HepG2 (cell line): ENCODE results near the gene ZCCHC3. TPM values are rescaled to one million over a fixed set of nuclear protein-coding genes. Genes with fewer than 3 reads are reported as not detected.

Source experiments
- FOXP1 ChIP-seq, 2 experiments: fragments of 450-650 bp in 1 of 2; IDR thresholded peaks; 2 replicates each; pipeline ENCODE4 v1.6.1; 2017 to 2018; ENCODE audit warnings: antibody characterized with exemption in 1 of 2
- HDAC6 ChIP-seq: fragments of 200-600 bp; sonication (generic); IDR thresholded peaks from 2 replicates; pipeline ENCODE4 v1.7.0; 2017; ENCODE audit warnings: mild to moderate bottlenecking, antibody characterized with exemption, low read length, low read depth
- KAT2B ChIP-seq: fragments of 150-350 bp; IDR thresholded peaks from 2 replicates; pipeline ENCODE4 v1.6.1; 2014; ENCODE audit warnings: low read depth, low read length, borderline replicate concordance
- KAT7 ChIP-seq: IDR thresholded peaks from 2 replicates; pipeline ENCODE4 v1.6.1; 2018; ENCODE audit warnings: borderline replicate concordance, missing compliant biosample characterization
- NR1H2 ChIP-seq: sonication (generic); formaldehyde crosslinking; IDR thresholded peaks from 2 replicates; pipeline ENCODE4 v1.8.1; 2022; ENCODE audit warnings: low read depth, missing genetic modification reagents, borderline replicate concordance
- RAD51 ChIP-seq: fragments of 450-650 bp; IDR thresholded peaks from 2 replicates; pipeline ENCODE4 v1.6.1; 2016; ENCODE audit warnings: borderline replicate concordance
- SOX6 ChIP-seq, 2 experiments: fragments of 450-650 bp in 1 of 2; sonication (generic) in 1 of 2; formaldehyde crosslinking in 1 of 2; IDR thresholded peaks; 2 replicates each; pipeline versions ENCODE4 v1.4.0 to v1.6.1; 2017 to 2020; ENCODE audit warnings: antibody characterized with exemption in 1 of 2, mild to moderate bottlenecking in 1 of 2, missing genetic modification reagents in 1 of 2
- TRIM24 ChIP-seq: sonication (generic); formaldehyde crosslinking; IDR thresholded peaks from 2 replicates; pipeline ENCODE4 v1.8.0; 2022; ENCODE audit warnings: mild to moderate bottlenecking, missing genetic modification reagents
- ZBTB3 ChIP-seq: sonication (generic); formaldehyde crosslinking; IDR thresholded peaks from 2 replicates; pipeline ENCODE4 v1.4.0; 2020; ENCODE audit warnings: low read depth, mild to moderate bottlenecking, moderate library complexity, missing genetic modification reagents, borderline replicate concordance
- ZFP36L2 ChIP-seq: sonication (generic); formaldehyde crosslinking; IDR thresholded peaks from 2 replicates; pipeline ENCODE4 v1.4.0; 2020; ENCODE audit warnings: missing genetic modification reagents
- ZKSCAN1 ChIP-seq: fragments of 150-350 bp; IDR thresholded peaks from 2 replicates; pipeline ENCODE4 v1.6.1; 2014; ENCODE audit warnings: low read length
- ZNF136 ChIP-seq: sonication (generic); formaldehyde crosslinking; IDR thresholded peaks from 2 replicates; pipeline ENCODE4 v1.8.1; 2022; ENCODE audit warnings: low read depth, mild to moderate bottlenecking, moderate library complexity, missing genetic modification reagents
- ZNF644 ChIP-seq: IDR thresholded peaks from 2 replicates; pipeline ENCODE4 v1.6.1; 2016; ENCODE audit warnings: low read depth
- polyA plus RNA-seq, 8 experiments: library from polyadenylated mRNA; depleted of rRNA in 3 of 8; stranded (reverse) in 7 of 8; unstranded in 1 of 8; fragments of >200 nt; fragmentation: Illumina TruSeq in 4 of 8; extraction: Trizol in 4 of 8; gene quantifications; 2 replicates each; pipeline versions ENCODE4 v1.2.1 to v1.2.3, GENCODE V29; 2011 to 2016; ENCODE audit warnings: low read depth in 4 of 8, missing spikeins in 1 of 8, mixed read lengths in 1 of 8; ENCODE audit not compliant: insufficient read depth in 1 of 8
- total RNA-seq, 5 experiments: library from RNA; depleted of rRNA; stranded (reverse); fragments of >200 nt; fragmentation: Illumina TruSeq; extraction: Trizol; gene quantifications; 2 replicates each; pipeline ENCODE4 v1.2.3, GENCODE V29; 2016; ENCODE audit warnings: low read depth in 1 of 5
- TF ChIP-seq, protein P1 (sequence below): sonication (generic); formaldehyde crosslinking; IDR thresholded peaks from 2 replicates; pipeline ENCODE4 v1.4.0; 2020; ENCODE audit warnings: missing genetic modification reagents, borderline replicate concordance
- TF ChIP-seq, protein P2 (sequence below): sonication (generic); formaldehyde crosslinking; IDR thresholded peaks from 2 replicates; pipeline ENCODE4 v1.8.1; 2023; ENCODE audit warnings: mild to moderate bottlenecking, missing genetic modification reagents
- TF ChIP-seq, protein P3 (sequence below): IDR thresholded peaks from 2 replicates; pipeline ENCODE4 v1.6.1; 2016; ENCODE audit warnings: missing biosample characterization, missing genetic modification reagents, low read depth

The ZCCHC3 gene
- total and polyA plus RNA-seq, 2 of the 13 experiments (the other 11 are each of a cell fraction or from before 2014, with no cell fraction given): 46.6 to 63.0 TPM

DNA sequence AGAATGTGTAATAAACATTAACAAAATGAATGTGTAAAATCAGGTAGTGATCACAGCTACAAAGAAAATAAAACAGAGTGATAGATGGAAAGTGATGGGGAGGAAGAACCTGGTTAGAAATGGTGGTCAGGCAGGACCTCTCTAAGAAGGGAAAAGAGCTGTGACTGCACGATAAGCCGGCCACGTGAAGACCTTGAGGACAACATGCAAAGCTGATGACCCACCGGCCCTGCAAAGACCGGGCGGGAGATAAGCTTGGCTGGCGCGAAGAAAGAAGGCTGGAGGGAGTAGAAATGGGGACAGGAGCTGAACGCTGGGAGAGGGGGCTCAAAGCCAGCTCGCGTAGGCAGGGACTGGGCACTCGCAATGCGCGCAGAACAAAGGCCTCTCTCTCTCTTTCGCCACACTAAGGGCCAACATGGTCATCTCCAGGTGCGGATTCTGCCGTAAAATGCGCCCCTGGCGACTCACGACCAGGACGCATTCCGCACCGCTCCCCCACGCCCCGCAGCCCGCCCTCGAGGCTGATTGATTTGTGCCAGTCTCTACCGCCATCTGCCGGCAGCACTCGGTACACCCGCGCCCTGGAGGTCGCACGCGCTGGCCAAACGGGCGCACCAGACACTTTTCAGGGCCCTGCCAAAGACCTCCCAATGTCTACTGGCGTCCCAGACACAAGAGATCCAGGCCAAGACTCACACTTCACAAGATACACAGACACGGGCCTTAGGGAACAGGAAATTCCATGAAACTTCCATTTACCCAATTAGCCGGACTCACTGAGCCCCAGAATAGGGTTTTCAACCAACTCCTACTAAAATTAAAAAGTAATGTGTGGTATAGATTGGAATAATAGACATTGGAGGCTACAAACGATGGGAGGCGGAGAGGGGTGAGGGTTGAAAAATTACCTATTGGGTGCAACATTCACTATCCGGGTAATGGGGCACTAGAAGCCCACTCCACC is 30.5 kb upstream of the ZCCHC3 start (continued):
- TF ChIP-seq TRIM24 (CRISPR knock-in tag) (no peak), ZFP36L2 (CRISPR knock-in tag) (no peak), SOX6 (IDR thresholded peaks at IDR 0.05) (no peak), SOX6 (CRISPR knock-in tag; IDR thresholded peaks at IDR 0.05) (peak; percentile 91), ZKSCAN1 (peak; percentile 72; the same call in 1 of the 2 replicates), ZBTB3 (CRISPR knock-in tag) (peak; percentile 38; the same call in 1 of the 2 replicates), FOXP1 (IDR thresholded peaks at IDR 0.05) (no peak), FOXP1 (CRISPR knock-in tag; IDR thresholded peaks at IDR 0.05) (no peak), ZNF644 (CRISPR knock-in tag) (peak; percentile 74), NR1H2 (CRISPR knock-in tag) (peak; percentile 94; the same call in 1 of the 2 replicates), KAT2B (no peak), HDAC6 (no peak), RAD51 (no peak), ZNF136 (CRISPR knock-in tag) (0 out of 2 replicates have a peak, but pooled peaks have one; percentile 69), KAT7 (CRISPR knock-in tag) (peak; percentile 93; the same call in 1 of the 2 replicates)
- TF ChIP-seq, protein P1, sequence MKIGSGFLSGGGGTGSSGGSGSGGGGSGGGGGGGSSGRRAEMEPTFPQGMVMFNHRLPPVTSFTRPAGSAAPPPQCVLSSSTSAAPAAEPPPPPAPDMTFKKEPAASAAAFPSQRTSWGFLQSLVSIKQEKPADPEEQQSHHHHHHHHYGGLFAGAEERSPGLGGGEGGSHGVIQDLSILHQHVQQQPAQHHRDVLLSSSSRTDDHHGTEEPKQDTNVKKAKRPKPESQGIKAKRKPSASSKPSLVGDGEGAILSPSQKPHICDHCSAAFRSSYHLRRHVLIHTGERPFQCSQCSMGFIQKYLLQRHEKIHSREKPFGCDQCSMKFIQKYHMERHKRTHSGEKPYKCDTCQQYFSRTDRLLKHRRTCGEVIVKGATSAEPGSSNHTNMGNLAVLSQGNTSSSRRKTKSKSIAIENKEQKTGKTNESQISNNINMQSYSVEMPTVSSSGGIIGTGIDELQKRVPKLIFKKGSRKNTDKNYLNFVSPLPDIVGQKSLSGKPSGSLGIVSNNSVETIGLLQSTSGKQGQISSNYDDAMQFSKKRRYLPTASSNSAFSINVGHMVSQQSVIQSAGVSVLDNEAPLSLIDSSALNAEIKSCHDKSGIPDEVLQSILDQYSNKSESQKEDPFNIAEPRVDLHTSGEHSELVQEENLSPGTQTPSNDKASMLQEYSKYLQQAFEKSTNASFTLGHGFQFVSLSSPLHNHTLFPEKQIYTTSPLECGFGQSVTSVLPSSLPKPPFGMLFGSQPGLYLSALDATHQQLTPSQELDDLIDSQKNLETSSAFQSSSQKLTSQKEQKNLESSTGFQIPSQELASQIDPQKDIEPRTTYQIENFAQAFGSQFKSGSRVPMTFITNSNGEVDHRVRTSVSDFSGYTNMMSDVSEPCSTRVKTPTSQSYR: peak; percentile 50; the same call in 1 of the 2 replicates
- TF ChIP-seq, protein P2, sequence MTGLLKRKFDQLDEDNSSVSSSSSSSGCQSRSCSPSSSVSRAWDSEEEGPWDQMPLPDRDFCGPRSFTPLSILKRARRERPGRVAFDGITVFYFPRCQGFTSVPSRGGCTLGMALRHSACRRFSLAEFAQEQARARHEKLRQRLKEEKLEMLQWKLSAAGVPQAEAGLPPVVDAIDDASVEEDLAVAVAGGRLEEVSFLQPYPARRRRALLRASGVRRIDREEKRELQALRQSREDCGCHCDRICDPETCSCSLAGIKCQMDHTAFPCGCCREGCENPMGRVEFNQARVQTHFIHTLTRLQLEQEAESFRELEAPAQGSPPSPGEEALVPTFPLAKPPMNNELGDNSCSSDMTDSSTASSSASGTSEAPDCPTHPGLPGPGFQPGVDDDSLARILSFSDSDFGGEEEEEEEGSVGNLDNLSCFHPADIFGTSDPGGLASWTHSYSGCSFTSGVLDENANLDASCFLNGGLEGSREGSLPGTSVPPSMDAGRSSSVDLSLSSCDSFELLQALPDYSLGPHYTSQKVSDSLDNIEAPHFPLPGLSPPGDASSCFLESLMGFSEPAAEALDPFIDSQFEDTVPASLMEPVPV (CRISPR knock-in tag): peak; percentile 98
- TF ChIP-seq, protein P3, sequence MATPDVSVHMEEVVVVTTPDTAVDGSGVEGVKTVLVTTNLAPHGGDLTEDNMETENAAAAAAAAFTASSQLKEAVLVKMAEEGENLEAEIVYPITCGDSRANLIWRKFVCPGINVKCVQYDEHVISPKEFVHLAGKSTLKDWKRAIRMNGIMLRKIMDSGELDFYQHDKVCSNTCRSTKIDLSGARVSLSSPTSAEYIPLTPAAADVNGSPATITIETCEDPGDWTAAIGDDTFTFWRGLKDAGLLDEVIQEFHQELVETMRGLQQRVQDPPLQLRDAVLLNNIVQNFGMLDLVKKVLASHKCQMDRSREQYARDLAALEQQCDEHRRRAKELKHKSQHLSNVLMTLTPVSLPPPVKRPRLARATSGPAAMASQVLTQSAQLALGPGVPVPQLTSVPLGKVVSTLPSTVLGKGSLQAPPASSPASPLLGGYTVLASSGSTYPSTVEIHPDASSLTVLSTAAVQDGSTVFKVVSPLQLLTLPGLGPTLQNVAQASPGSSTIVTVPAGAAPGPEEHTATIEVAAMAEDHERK: peak; percentile 36; the same call in 1 of the 2 replicates
